ENCODE measurements around the gene SIAH1.
"Not testable (repeated sequence)": the region's sequence is repeated elsewhere in the genome, so short reads cannot be mapped to it uniquely, and the experiment has no call there.

SIAH1 gene

GRCh38 chr16:48329138-48329537 is 56.1 kb downstream of the SIAH1 start:
- no peak for DNase-seq

GRCh38 chr16:48326915-48327314 is 58.3 kb downstream of the SIAH1 start:
- DNase-seq: no peak

- DNase-seq: no peak
These were observed 61.1 kb downstream of the SIAH1 start for GRCh38 chr16:48323783-48324775.

GRCh38 chr16:48321317-48322036 is 63.7 kb downstream of the SIAH1 start:
- DNase-seq: no peak

- DNase-seq: peak; percentile 5
These were observed 66.6 kb downstream of the SIAH1 start for GRCh38 chr16:48318630-48319029.

GRCh38 chr16:48317614-48318315 is 67.4 kb downstream of the SIAH1 start:
- DNase-seq: no peak

- DNase-seq: no peak
These were observed 68.2 kb downstream of the SIAH1 start for GRCh38 chr16:48317026-48317425.

GRCh38 chr16:48313905-48314304 is 71.3 kb downstream of the SIAH1 start:
- not testable (repeated sequence) for DNase-seq

- no peak for DNase-seq
These were observed 74.1 kb downstream of the SIAH1 start for GRCh38 chr16:48310908-48311641.

All from activated CD4-positive, alpha-beta T cell treated with anti-CD3 and anti-CD28 coated beads, Interleukin-2, amount 50 U/mL, for 1 hour (primary cell).